ENCODE results near the gene TMEM132A.

Gene TMEM132A

GRCh38 chr11:60924110-60924905 lies at the start of gene TMEM132A:
TMEM132A (plus strand) TSS chr11:60924460; CDS start chr11:60924634, 174 bp downstream.
- peak; percentile 22 for DNase-seq

- DNase-seq, result no peak
Measured at GRCh38 chr11:60875366-60876167, 48.7 kb upstream of the TMEM132A start.

- DNase-seq, result no peak
Measured at GRCh38 chr11:60876168-60876485, 48.1 kb upstream of the TMEM132A start.

- DNase-seq, result no peak
Measured at GRCh38 chr11:60878245-60879101, 45.8 kb upstream of the TMEM132A start.

GRCh38 chr11:60879104-60879503 lies 45.2 kb upstream of the TMEM132A start:
- DNase-seq, result no peak

GRCh38 chr11:60879971-60880588 lies 44.2 kb upstream of the TMEM132A start:
- no peak for DNase-seq

- no peak for DNase-seq
Measured at GRCh38 chr11:60880643-60881282, 43.5 kb upstream of the TMEM132A start.

GRCh38 chr11:60887556-60887955 lies 36.7 kb upstream of the TMEM132A start:
- peak; percentile 24 for DNase-seq

- DNase-seq, result no peak
Measured at GRCh38 chr11:60889869-60890311, 34.4 kb upstream of the TMEM132A start.

- no peak for DNase-seq
Measured at GRCh38 chr11:60890696-60891095, 33.6 kb upstream of the TMEM132A start.

GRCh38 chr11:60891103-60891741 lies 33.0 kb upstream of the TMEM132A start:
- no peak for DNase-seq

GRCh38 chr11:60895687-60896086 lies 28.6 kb upstream of the TMEM132A start:
- no peak for DNase-seq

GRCh38 chr11:60897496-60897895 lies 26.8 kb upstream of the TMEM132A start:
- DNase-seq, result no peak

- DNase-seq, result no peak
Measured at GRCh38 chr11:60899046-60899936, 25.0 kb upstream of the TMEM132A start.

- no peak for DNase-seq
Measured at GRCh38 chr11:60899977-60900376, 24.3 kb upstream of the TMEM132A start.

GRCh38 chr11:60900673-60901404 lies 23.4 kb upstream of the TMEM132A start:
- no peak for DNase-seq

GRCh38 chr11:60902625-60903024 lies 21.6 kb upstream of the TMEM132A start:
- DNase-seq, result no peak

- no peak for DNase-seq
Measured at GRCh38 chr11:60905047-60905446, 19.2 kb upstream of the TMEM132A start.

- DNase-seq, result no peak
Measured at GRCh38 chr11:60905551-60906113, 18.6 kb upstream of the TMEM132A start.

Data from activated CD4-positive, alpha-beta T cell treated with anti-CD3 and anti-CD28 coated beads, Interleukin-2, amount 50 U/mL, for 1 hour (primary cell).